HAP-1 (cell line): ENCODE data around the gene PPP1R1B.

Experiments
- DNase-seq, 2 experiments: peaks; one replicate each; pipeline ENCODE4 v3.0.0-alpha.2; 2016 to 2020; ENCODE audit warnings: low spot score in 2 of 2
- H3K27me3 ChIP-seq: fragments of 250-450 bp; sonication (Bioruptor Pico); 2 replicates; pipeline ENCODE4 v1.5.1; 2020; ENCODE audit warnings: low read depth, mild to moderate bottlenecking, moderate library complexity
- H3K36me3 ChIP-seq: fragments of 250-450 bp; sonication (Bioruptor Pico); replicated peaks from 2 replicates; pipeline ENCODE4 v1.5.1; 2020; ENCODE audit warnings: mild to moderate bottlenecking
- H3K4me1 ChIP-seq: fragments of 250-450 bp; sonication (Bioruptor Pico); 2 replicates; pipeline ENCODE4 v1.5.1; 2020; ENCODE audit warnings: mild to moderate bottlenecking
- H3K4me3 ChIP-seq: fragments of 250-450 bp; sonication (Bioruptor Pico); 2 replicates; pipeline ENCODE4 v1.5.1; 2020; ENCODE audit warnings: mild to moderate bottlenecking, moderate library complexity
- H3K9me3 ChIP-seq: fragments of 250-450 bp; sonication (Bioruptor Pico); 2 replicates; pipeline ENCODE4 v1.5.1; 2020; ENCODE audit warnings: mild to moderate bottlenecking, moderate library complexity
- in situ Hi-C: fragments of 300-500 bp; cut with MboI; formaldehyde crosslinking; loops from 3 replicates; pipeline ENCODE4 v1.14.3; 2020; ENCODE audit warnings: low sequenced_read_pairs, inconsistent platforms, mixed read lengths

PPP1R1B gene

GRCh38 chr17:39627047-39627711 is 427 bp downstream of the PPP1R1B start:
- Histone ChIP-seq H3K4me1 (peaks cover under 1% of the 10 kb centered on the region; the same call in 1 of the 2 replicates), H3K9me3 (no peaks in the 10 kb centered on the region), H3K36me3 (no peaks in the 10 kb centered on the region), H3K27me3 (peaks cover 3% of the 10 kb centered on the region; the same call in 1 of the 2 replicates), H3K4me3 (no peak overlapping the region)
- in situ Hi-C loops, result no loop called here
- DNase-seq, result no peak

- Histone ChIP-seq H3K4me1 (no peaks in the 10 kb centered on the region), H3K4me3 (no peak overlapping the region), H3K27me3 (peaks cover 3% of the 10 kb centered on the region; the same call in 1 of the 2 replicates), H3K9me3 (no peaks in the 10 kb centered on the region), H3K36me3 (no peaks in the 10 kb centered on the region)
- in situ Hi-C loops, result no loop called here
- no peak for DNase-seq
These were observed 1.2 kb downstream of the PPP1R1B start for GRCh38 chr17:39627712-39628516.

- in situ Hi-C loops, result no loop called here
- H3K4me1 ChIP-seq, result no peaks in the 10 kb centered on the region
- H3K4me3 ChIP-seq, result no peak overlapping the region
- H3K27me3 ChIP-seq, result peaks cover 3% of the 10 kb centered on the region; the same call in 1 of the 2 replicates
- H3K36me3 ChIP-seq, result no peaks in the 10 kb centered on the region
- H3K9me3 ChIP-seq, result no peaks in the 10 kb centered on the region
- DNase-seq, result no peak
These were observed 2.1 kb downstream of the PPP1R1B start for GRCh38 chr17:39628655-39629493.

- DNase-seq, result no peak
- Histone ChIP-seq H3K4me3 (no peak overlapping the region), H3K4me1 (no peaks in the 10 kb centered on the region), H3K9me3 (no peaks in the 10 kb centered on the region), H3K27me3 (peaks cover 3% of the 10 kb centered on the region; the same call in 1 of the 2 replicates), H3K36me3 (no peaks in the 10 kb centered on the region)
- in situ Hi-C loops, result no loop called here
These were observed 2.7 kb downstream of the PPP1R1B start for GRCh38 chr17:39629494-39629880.

DNA sequence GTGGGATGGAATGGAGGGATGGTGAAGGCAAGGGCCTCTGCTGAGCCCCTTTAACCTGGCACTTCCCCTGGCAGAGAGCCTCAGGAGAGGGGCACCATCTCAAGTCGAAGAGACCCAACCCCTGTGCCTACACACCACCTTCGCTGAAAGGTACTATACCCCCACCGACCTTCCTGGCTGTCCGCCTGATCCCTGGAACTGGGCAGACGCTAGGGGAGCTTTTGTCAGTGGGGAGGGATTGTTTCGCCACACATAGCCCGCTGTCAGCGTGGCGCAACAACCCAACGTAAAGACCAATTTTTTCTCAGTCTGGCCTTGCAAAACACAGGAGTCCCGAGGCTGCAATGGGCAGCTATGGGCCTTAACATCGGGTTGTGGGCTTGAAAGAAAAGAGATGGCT is 3.1 kb downstream of the PPP1R1B start:
- Histone ChIP-seq H3K4me3 (no peak overlapping the region), H3K36me3 (no peaks in the 10 kb centered on the region), H3K27me3 (peaks cover 3% of the 10 kb centered on the region; the same call in 1 of the 2 replicates), H3K9me3 (no peaks in the 10 kb centered on the region), H3K4me1 (no peaks in the 10 kb centered on the region)
- no peak for DNase-seq
- in situ Hi-C loops, result no loop called here

DNA sequence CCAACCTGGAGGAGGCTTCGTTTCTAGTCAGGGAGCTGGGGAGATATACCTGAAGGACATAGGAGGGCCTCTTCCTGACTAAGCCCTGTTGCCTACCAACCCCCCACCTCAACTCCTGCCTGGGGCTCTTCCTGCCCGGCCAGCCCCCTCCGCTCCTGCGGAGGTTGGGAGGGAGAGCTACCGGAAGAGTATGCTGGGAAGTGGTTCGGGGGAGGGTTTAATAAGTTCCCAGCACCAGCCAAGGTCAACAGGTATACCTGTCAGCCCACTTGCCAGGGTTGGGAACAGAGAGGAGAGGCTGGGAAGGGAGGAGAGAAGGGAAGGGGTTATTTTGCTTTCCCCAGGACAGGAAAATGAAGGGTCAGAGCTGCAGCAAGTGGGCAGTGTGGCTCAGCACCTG is 4.7 kb downstream of the PPP1R1B start:
- in situ Hi-C loops, result no loop called here
- Histone ChIP-seq H3K36me3 (no peaks in the 10 kb centered on the region), H3K4me3 (no peak overlapping the region), H3K4me1 (no peaks in the 10 kb centered on the region), H3K27me3 (peaks cover 3% of the 10 kb centered on the region; the same call in 1 of the 2 replicates), H3K9me3 (no peaks in the 10 kb centered on the region)
- DNase-seq, result no peak

GRCh38 chr17:39632153-39632941 is 5.6 kb downstream of the PPP1R1B start:
- no peak for DNase-seq
- H3K4me3 ChIP-seq, result no peak overlapping the region
- in situ Hi-C loops, result no loop called here
- no peaks in the 10 kb centered on the region for H3K9me3 ChIP-seq
- H3K27me3 ChIP-seq, result peaks cover 3% of the 10 kb centered on the region; the same call in 1 of the 2 replicates
- no peaks in the 10 kb centered on the region for H3K4me1 ChIP-seq
- H3K36me3 ChIP-seq, result no peaks in the 10 kb centered on the region

- no peak for DNase-seq
- in situ Hi-C loops, result no loop called here
- Histone ChIP-seq H3K4me1 (peaks cover 7% of the 10 kb centered on the region), H3K4me3 (no peak overlapping the region), H3K9me3 (no peaks in the 10 kb centered on the region), H3K36me3 (no peaks in the 10 kb centered on the region), H3K27me3 (peaks cover 3% of the 10 kb centered on the region; the same call in 1 of the 2 replicates)
These were observed 6.9 kb downstream of the PPP1R1B start for GRCh38 chr17:39633570-39634183.

DNA sequence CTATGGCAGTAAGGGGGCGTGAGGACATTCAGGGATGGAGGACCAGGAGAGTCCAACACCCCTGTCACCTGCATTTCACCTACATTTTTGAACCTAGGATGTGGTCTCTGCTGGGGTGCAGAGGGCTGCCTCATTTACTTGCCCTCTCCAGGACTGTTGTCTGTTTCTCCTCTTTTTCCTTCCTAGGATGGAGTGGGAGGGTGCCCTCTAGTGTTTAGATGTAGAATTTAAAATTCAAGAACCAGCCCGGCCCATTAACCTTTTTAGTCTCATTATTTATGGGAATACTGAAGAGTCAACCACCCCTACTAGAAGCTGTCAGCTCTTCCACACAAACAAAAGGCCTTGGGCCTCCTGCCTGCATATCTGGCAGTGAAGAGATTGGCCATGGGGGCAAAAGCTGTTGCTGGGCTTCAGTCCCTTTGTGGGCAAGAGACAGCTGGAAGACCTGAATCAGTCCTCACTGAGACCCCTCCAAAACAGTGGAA is 7.7 kb downstream of the PPP1R1B start:
- in situ Hi-C loops, result no loop called here
- Histone ChIP-seq H3K4me1 (peaks cover 7% of the 10 kb centered on the region), H3K27me3 (peaks cover 3% of the 10 kb centered on the region; the same call in 1 of the 2 replicates), H3K4me3 (no peak overlapping the region), H3K9me3 (no peaks in the 10 kb centered on the region), H3K36me3 (no peaks in the 10 kb centered on the region)
- peak; percentile 35 to 61 for DNase-seq

DNA sequence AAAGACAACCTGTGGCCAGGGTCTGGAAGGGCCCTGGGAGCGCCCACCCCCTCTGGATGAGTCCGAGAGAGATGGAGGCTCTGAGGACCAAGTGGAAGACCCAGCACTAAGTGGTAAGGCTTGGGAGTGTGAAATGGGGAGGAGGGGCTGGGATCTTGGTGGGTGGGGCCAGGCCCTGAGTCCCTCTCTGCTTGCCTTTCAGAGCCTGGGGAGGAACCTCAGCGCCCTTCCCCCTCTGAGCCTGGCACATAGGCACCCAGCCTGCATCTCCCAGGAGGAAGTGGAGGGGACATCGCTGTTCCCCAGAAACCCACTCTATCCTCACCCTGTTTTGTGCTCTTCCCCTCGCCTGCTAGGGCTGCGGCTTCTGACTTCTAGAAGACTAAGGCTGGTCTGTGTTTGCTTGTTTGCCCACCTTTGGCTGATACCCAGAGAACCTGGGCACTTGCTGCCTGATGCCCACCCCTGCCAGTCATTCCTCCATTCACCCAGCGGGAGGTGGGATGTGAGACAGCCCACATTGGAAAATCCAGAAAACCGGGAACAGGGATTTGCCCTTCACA is 8.9 kb downstream of the PPP1R1B start:
- Histone ChIP-seq H3K4me3 (no peak overlapping the region), H3K36me3 (no peaks in the 10 kb centered on the region), H3K9me3 (no peaks in the 10 kb centered on the region), H3K4me1 (peaks cover 7% of the 10 kb centered on the region), H3K27me3 (no peaks in the 10 kb centered on the region)
- in situ Hi-C loops, result no loop called here
- DNase-seq, result no peak

DNA sequence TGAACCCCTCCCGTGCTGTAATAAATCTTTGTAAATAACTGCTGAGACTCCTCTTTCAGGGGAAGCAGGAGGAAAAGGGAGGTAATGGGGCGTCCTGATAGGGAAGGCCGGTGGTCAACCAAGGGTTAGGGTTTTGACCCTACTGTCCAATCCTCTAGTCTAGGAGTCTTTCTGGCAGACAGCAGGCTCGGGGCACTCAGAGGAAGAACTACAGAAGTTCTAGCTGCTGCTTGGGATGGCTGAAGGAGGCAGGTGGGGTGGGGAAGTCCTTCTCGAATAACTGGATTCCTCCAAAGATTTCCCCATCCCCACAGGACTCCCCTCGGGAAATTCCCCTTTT is 9.8 kb downstream of the PPP1R1B start:
- peaks cover 7% of the 10 kb centered on the region for H3K4me1 ChIP-seq
- no peak for DNase-seq
- H3K36me3 ChIP-seq, result no peaks in the 10 kb centered on the region
- peak overlapping the region; percentile 89 for H3K4me3 ChIP-seq
- H3K27me3 ChIP-seq, result no peaks in the 10 kb centered on the region
- H3K9me3 ChIP-seq, result no peaks in the 10 kb centered on the region
- in situ Hi-C loops, result no loop called here

GRCh38 chr17:39636927-39637736 is 10.4 kb downstream of the PPP1R1B start, which contains the start of gene STARD3:
Gene STARD3 (plus strand): TSS chr17:39637144. CDS start chr17:39653532, 16,388 bp downstream.
- DNase-seq, result peak; percentile 80 to 95
- Histone ChIP-seq H3K36me3 (no peaks in the 10 kb centered on the region), H3K4me1 (peaks cover 7% of the 10 kb centered on the region), H3K9me3 (no peaks in the 10 kb centered on the region), H3K27me3 (no peaks in the 10 kb centered on the region), H3K4me3 (peak within 1 kb of the TSS; percentile 89)
- in situ Hi-C loops, result no loop called here
